Body of pancreas (tissue), 4 donors: Measurements from ENCODE around the gene PPP1R7.

Experiments used
- CTCF ChIP-seq, 7 experiments: fragments of 450-650 bp in 4 of 7; fragments of 200-600 bp in 3 of 7; sonication (generic) in 3 of 7; IDR thresholded peaks; one replicate each; pipeline ENCODE4 v1.5.1; 2016 to 2019; ENCODE audit warnings: antibody characterized with exemption in 7 of 7
- POLR2A ChIP-seq, 3 donors: fragments of 450-650 bp; IDR thresholded peaks; one replicate each; pipeline ENCODE4 v1.6.1; 2016; ENCODE audit warnings: antibody characterized with exemption in 3 of 3, mild to moderate bottlenecking in 2 of 3

GRCh38 chr2:241226723-241227572 is 76.7 kb downstream of the PPP1R7 start:
- TF ChIP-seq CTCF (IDR thresholded peaks at IDR 0.05) (no peak), POLR2A (IDR thresholded peaks at IDR 0.05) (no peak)
